Dedifferentiated amniotic fluid mesenchymal stem cell (primary cell): ENCODE results near the gene RAD51B.
"Not testable (repeated sequence)": the region's sequence is repeated elsewhere in the genome, so short reads cannot be mapped to it uniquely, and the experiment has no call there.

Source experiments
- DNase-seq: peaks from one replicate; pipeline ENCODE4 v3.0.0-alpha.2; 2016; ENCODE audit errors: extremely low spot score

RAD51B gene

GRCh38 chr14:68302938-68303337, 483.4 kb downstream of the RAD51B start:
- not testable (repeated sequence) for DNase-seq

GRCh38 chr14:68305738-68306137, 486.2 kb downstream of the RAD51B start:
- DNase-seq: no peak

- no peak for DNase-seq
Observed at GRCh38 chr14:68306265-68306933, 486.8 kb downstream of the RAD51B start.

GRCh38 chr14:68306934-68307789, 487.6 kb downstream of the RAD51B start:
- no peak for DNase-seq

- peak; percentile 52 for DNase-seq
Observed at GRCh38 chr14:68307790-68308168, 488.2 kb downstream of the RAD51B start.

- DNase-seq: no peak
Observed at GRCh38 chr14:68308726-68309520, 489.3 kb downstream of the RAD51B start.

GRCh38 chr14:68309616-68310015, 490.0 kb downstream of the RAD51B start:
- no peak for DNase-seq

- DNase-seq: no peak
Observed at GRCh38 chr14:68312300-68312699, 492.7 kb downstream of the RAD51B start.

GRCh38 chr14:68312884-68313610, 493.5 kb downstream of the RAD51B start:
- DNase-seq: no peak

GRCh38 chr14:68314642-68315041, 495.1 kb downstream of the RAD51B start:
- DNase-seq: no peak

- DNase-seq: no peak
Observed at GRCh38 chr14:68315081-68315480, 495.5 kb downstream of the RAD51B start.

GRCh38 chr14:68316078-68316868, 496.7 kb downstream of the RAD51B start:
- no peak for DNase-seq

GRCh38 chr14:68317239-68317638, 497.7 kb downstream of the RAD51B start:
- DNase-seq: no peak

GRCh38 chr14:68318828-68319227, 499.2 kb downstream of the RAD51B start:
- DNase-seq: no peak

GRCh38 chr14:68320495-68320894, 500.9 kb downstream of the RAD51B start:
- no peak for DNase-seq

- no peak for DNase-seq
Observed at GRCh38 chr14:68322940-68323620, 503.5 kb downstream of the RAD51B start.

- DNase-seq: no peak
Observed at GRCh38 chr14:68325267-68325807, 505.8 kb downstream of the RAD51B start.

- DNase-seq: no peak
Observed at GRCh38 chr14:68327231-68327630, 507.7 kb downstream of the RAD51B start.

- no peak for DNase-seq
Observed at GRCh38 chr14:68328509-68328908, 508.9 kb downstream of the RAD51B start.

GRCh38 chr14:68331426-68331825, 511.8 kb downstream of the RAD51B start:
- no peak for DNase-seq
